Thyroid gland (tissue), 4 donors: ENCODE measurements around the gene PHLDB3. TPM values are rescaled to one million over a fixed set of nuclear protein-coding genes. Genes with fewer than 3 reads are reported as not detected.

ENCODE experiments used
- DNase-seq, 2 donors: peaks; one replicate each; pipeline ENCODE4 v3.0.0-alpha.2; 2019
- H3K27ac ChIP-seq, 3 donors: fragments of 200-600 bp; sonication (generic); 1 replicate in 2 of 3; 2 replicates in 1 of 3; pipeline ENCODE4 v1.5.1; 2016 to 2019; ENCODE audit warnings: mild to moderate bottlenecking in 1 of 3, moderate library complexity in 1 of 3
- H3K27me3 ChIP-seq: fragments of 200-600 bp; sonication (generic); one replicate; pipeline ENCODE4 v1.5.1; 2019
- H3K36me3 ChIP-seq, 2 donors: fragments of 200-600 bp; sonication (generic); one replicate each; pipeline ENCODE4 v1.5.1; 2016 to 2019
- H3K4me1 ChIP-seq, 2 donors: fragments of 200-600 bp; sonication (generic); one replicate each; pipeline ENCODE4 v1.5.1; 2017 to 2019
- H3K4me3 ChIP-seq, 3 donors: fragments of 200-600 bp; sonication (generic); replicated peaks in 1 of 3; 1 replicate in 2 of 3; 2 replicates in 1 of 3; pipeline ENCODE4 v1.5.1; 2016; ENCODE audit warnings: mild to moderate bottlenecking in 1 of 3
- H3K9me3 ChIP-seq: fragments of 200-600 bp; sonication (generic); one replicate; pipeline ENCODE4 v1.5.1; 2017
- POLR2A ChIP-seq, 2 donors: fragments of 450-650 bp; IDR thresholded peaks; one replicate each; pipeline ENCODE4 v1.6.1; 2017; ENCODE audit warnings: antibody characterized with exemption in 2 of 2, mild to moderate bottlenecking in 2 of 2, moderate library complexity in 1 of 2
- WGBS, 2 donors: methylation state at CpG; one replicate each; pipeline ENCODE4 v1.1.5; 2017; 5-methylcytosine and 5-hydroxymethylcytosine counted together
- intact Hi-C: fragments of 100-400 bp; cut with DNase I; formaldehyde crosslinking; loops from one replicate; pipeline ENCODE4 v1.15.1; 2023
- total RNA-seq, 4 donors: library from RNA; depleted of rRNA; stranded (reverse); fragments of >200 nt; gene quantifications; one replicate each; pipeline ENCODE4 v1.2.3, GENCODE V29; 2016
- TF ChIP-seq, protein P1 (sequence below), 6 experiments: fragments of 200-600 bp in 3 of 6; fragments of 450-650 bp in 3 of 6; sonication (generic) in 3 of 6; IDR thresholded peaks; one replicate each; pipeline ENCODE4 v1.5.1; 2016 to 2019; ENCODE audit warnings: antibody characterized with exemption in 6 of 6, mild to moderate bottlenecking in 2 of 6, inconsistent platforms in 1 of 6, moderate library complexity in 1 of 6

PHLDB3 gene
- total RNA-seq, 4 donors from 2014 or later = 4.4 to 19.6 (median 7.4) TPM

GRCh38 chr19:43541920-43542650 lies 37.5 kb upstream of the PHLDB3 start:
- H3K9me3 ChIP-seq = no peaks in the 10 kb centered on the region
- no peaks in the 10 kb centered on the region for H3K27me3 ChIP-seq
- no peaks in the 10 kb centered on the region for H3K4me1 ChIP-seq
- DNase-seq = no peak
- no peak overlapping the region for H3K4me3 ChIP-seq
- TF ChIP-seq, protein P1, sequence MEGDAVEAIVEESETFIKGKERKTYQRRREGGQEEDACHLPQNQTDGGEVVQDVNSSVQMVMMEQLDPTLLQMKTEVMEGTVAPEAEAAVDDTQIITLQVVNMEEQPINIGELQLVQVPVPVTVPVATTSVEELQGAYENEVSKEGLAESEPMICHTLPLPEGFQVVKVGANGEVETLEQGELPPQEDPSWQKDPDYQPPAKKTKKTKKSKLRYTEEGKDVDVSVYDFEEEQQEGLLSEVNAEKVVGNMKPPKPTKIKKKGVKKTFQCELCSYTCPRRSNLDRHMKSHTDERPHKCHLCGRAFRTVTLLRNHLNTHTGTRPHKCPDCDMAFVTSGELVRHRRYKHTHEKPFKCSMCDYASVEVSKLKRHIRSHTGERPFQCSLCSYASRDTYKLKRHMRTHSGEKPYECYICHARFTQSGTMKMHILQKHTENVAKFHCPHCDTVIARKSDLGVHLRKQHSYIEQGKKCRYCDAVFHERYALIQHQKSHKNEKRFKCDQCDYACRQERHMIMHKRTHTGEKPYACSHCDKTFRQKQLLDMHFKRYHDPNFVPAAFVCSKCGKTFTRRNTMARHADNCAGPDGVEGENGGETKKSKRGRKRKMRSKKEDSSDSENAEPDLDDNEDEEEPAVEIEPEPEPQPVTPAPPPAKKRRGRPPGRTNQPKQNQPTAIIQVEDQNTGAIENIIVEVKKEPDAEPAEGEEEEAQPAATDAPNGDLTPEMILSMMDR (IDR thresholded peaks at IDR 0.05) = no peak
- no peak for TF ChIP-seq POLR2A (IDR thresholded peaks at IDR 0.05)
- intact Hi-C loops = no loop called here
- H3K27ac ChIP-seq = no peak overlapping the region
- WGBS, 2 donors = 95 to 99% methylated on average over 5 of the region's 5 CpGs
- peaks cover 35 to 37% of the 10 kb centered on the region in 2 donors for H3K36me3 ChIP-seq

DNA sequence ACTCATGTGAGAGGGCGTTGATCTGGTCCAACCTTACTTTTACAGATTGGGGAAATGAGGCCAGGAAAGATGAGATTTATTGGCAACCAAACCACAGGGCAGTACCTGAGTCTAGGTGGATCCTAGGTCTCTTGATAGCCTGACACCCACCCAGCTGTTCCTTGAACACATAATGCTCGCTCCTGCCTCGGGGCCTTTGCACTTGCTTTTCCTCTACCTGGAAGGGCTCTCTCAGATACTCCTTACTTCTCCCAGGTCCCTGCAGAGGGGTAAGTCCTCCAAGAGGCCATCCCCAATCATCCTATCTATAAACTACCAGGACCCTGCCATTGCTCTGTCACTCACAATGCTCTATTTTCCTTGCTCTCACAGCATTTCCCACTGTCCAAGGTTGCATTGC lies 35.8 kb upstream of the PHLDB3 start:
- no peak for DNase-seq
- Histone ChIP-seq H3K4me3 (no peak overlapping the region), H3K4me1 (peaks cover 0 to 3% of the 10 kb centered on the region in 2 donors), H3K27ac (no peak overlapping the region), H3K27me3 (no peaks in the 10 kb centered on the region), H3K9me3 (no peaks in the 10 kb centered on the region), H3K36me3 (peaks cover 32 to 34% of the 10 kb centered on the region in 2 donors)
- 97% methylated on average over 3 of the region's 3 CpGs for WGBS, 2 donors
- TF ChIP-seq POLR2A (IDR thresholded peaks at IDR 0.05) = no peak
- TF ChIP-seq, protein P1 (IDR thresholded peaks at IDR 0.05) = no peak
- intact Hi-C loops = no loop called here

DNA sequence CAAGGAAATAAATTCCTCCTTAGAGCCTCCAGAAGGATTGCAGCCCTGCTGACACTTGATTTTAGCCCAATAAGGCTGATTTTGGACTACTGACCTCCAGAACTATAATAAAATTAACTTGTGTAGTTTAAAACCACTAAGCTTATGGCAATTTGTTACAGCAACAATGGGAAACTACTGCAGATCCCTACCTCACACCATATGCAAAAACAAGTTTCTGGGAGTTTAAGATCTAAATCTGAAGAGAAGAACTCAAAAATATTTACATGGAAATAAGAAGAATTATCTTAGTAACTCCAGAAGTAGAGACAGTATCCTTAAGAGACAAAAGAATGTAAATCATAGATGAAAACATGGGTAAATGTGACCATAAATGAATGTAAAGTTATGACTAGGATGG lies 34.4 kb upstream of the PHLDB3 start:
- no peak for DNase-seq
- H3K36me3 ChIP-seq = peaks cover 25 to 26% of the 10 kb centered on the region in 2 donors
- no peaks in the 10 kb centered on the region for H3K9me3 ChIP-seq
- H3K4me3 ChIP-seq = no peak overlapping the region
- H3K27me3 ChIP-seq = no peaks in the 10 kb centered on the region
- H3K27ac ChIP-seq = no peak overlapping the region
- TF ChIP-seq POLR2A (IDR thresholded peaks at IDR 0.05) = no peak
- TF ChIP-seq, protein P1 (IDR thresholded peaks at IDR 0.05) = no peak
- H3K4me1 ChIP-seq = peaks cover 0 to 15% of the 10 kb centered on the region in 2 donors
- intact Hi-C loops = loop anchor here (5.0 to 10.0 kb wide), 3 partner anchors 33 to 113 kb away; partner anchors contain the start of genes IRGQ and ZNF576

- H3K4me3 ChIP-seq = no peak overlapping the region
- peak overlapping the region in 2 of 3 donors; percentile 29 to 92 for H3K27ac ChIP-seq
- H3K9me3 ChIP-seq = no peaks in the 10 kb centered on the region
- peaks cover 7 to 23% of the 10 kb centered on the region in 2 donors for H3K4me1 ChIP-seq
- peaks cover 4 to 6% of the 10 kb centered on the region in 2 donors for H3K36me3 ChIP-seq
- intact Hi-C loops = loop anchor here (5.0 to 10.0 kb wide), 3 partner anchors 37 to 117 kb away; partner anchors contain the start of genes IRGQ and ZNF576
- peak; percentile 75 for DNase-seq
- TF ChIP-seq POLR2A (IDR thresholded peaks at IDR 0.05) = no peak
- TF ChIP-seq, protein P1 (IDR thresholded peaks at IDR 0.05) = peak in 5 of 6 experiments; percentile 23 to 64 (median 61)
- H3K27me3 ChIP-seq = no peaks in the 10 kb centered on the region
- WGBS, 2 donors = 52 to 57% methylated on average over 33 to 55 of the region's 62 CpGs
Measured at GRCh38 chr19:43534816-43535761, 30.5 kb upstream of the PHLDB3 start.
